T follicular helper cell (primary cell): ENCODE results near the gene SCPEP1.

Experiments used
- DNase-seq: peaks from one replicate; pipeline ENCODE4 v3.0.0-alpha.2; 2020; ENCODE audit warnings: low read depth

The SCPEP1 gene

DNA sequence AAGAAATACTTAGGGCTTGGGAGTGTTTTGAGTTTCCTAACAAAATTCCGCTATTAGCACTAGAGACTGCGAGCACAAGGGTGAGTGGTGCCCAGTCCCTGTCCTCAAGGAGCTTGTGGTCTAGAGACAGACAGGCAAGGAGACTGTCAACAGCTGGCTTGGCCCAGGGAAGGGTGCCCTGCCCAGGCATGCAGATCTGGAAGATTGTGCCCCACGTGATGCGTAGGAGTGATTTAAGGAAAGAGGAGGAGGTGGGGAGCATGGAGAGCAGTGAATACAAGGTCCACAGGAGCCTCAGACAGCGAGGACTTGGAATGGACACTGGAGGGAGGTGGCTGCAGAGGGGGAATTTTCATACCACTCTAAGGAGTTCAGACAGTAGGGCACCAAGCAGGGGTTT, 25.0 kb downstream of the SCPEP1 start:
- no peak for DNase-seq

DNA sequence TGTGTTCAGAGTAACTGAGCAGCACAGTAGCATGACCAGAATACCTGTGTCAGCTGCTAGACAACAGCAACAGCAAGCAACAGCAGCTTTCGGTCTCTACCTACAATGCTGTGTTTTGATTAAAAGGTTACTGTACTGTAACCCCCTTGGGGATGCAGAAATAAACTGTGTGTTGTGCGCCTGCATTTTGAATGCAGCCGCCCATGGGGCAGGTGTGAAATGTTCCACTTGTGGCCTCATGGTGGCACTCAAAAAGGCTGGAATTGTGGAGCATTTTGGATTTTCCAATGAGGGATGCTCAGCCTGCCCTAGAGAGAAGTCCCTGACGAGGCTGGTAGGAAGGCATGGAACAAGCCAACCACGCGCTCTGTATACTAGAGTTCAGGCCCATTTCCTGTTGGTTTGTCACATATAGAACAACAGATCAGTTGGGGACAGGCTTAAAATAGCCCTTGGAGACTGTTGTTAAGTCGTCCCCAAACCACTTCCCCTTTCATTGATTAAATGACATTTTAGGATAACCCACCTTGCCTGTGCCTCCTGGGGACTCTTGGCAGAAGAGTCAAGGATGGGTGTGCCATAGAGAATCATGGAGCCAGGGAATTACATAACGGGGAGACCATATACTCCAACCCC, 27.1 kb downstream of the SCPEP1 start:
- no peak for DNase-seq

DNA sequence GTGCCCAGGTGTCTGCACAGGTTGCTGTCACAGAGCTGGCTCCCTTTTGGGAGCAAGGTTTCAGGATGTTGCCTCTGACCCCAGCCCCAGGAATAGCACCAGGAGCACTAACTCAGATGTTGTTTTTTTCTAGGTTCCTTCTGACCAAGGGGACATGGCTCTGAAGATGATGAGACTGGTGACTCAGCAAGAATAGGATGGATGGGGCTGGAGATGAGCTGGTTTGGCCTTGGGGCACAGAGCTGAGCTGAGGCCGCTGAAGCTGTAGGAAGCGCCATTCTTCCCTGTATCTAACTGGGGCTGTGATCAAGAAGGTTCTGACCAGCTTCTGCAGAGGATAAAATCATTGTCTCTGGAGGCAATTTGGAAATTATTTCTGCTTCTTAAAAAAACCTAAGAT, 28.1 kb downstream of the SCPEP1 start:
- DNase-seq: no peak

DNA sequence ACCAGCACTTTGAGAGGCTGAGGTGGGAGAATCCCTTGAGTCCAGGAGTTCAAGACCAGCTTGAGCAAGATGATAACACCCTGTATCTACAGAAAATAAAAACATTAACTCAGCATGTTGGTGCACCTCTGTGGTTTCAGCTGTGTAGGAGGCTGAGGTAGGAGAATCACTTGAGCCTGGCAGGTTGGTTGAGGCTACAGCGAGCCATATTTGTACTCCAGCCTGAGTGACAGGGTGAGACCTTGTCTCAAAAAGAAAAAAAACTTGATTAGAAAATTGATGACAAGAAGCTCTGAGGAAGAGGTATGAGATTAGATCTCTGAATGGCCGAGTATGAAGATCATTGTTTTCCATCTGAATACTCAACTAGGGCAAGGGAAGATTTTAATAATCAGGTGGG, 31.0 kb downstream of the SCPEP1 start:
- DNase-seq: no peak

DNA sequence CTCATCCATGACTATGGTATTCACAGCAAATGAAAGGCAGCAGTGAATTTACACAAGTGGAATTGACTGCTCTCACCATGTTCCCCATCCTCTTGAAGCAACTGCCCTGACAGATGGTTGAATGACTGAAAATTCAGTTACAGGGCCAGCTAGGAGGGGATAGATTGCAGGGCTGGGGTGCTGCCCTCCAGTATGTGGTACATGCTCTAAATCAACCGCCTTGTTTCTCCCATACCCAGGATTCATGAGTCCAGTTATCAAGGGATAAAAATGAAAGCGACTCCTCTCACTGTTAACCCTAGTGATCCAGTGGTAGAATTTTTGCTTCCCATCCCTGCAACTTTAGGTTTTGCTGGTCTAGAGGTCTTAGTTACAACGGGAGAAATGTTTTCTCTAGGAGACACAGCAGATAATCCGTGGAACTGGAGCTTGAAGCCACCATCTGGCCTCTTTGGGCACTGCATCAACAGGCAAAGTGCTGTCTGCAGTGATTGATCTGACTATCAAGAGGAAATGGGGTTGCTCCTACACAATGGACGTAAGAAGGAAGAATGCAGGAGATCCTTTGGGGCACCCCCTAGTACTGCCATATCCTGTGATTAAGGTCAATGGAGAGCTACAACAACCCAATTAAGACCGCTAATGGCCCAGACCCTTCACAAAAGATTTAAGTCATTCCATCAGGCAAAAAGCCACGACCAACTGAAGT, 32.0 kb downstream of the SCPEP1 start:
- peak; percentile 24 for DNase-seq

DNA sequence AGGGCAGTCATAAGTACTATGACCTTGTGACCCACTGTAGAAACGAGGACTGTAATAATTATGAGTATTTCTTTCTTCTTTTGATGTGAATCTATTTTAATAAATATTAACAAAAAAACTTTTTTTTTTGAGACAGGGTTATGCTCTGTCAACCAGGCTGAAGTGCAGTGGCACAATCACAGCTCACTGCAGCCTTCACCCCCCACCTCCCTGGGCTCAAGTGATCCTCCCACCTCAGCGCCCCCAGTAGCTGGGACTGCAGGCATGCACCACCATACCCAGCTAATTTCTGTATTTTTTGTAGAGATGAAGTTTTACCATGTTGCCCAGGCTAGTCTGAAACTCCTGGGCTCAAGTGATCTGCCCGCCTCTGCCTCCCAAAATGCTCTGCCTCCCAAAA, 32.6 kb downstream of the SCPEP1 start:
- DNase-seq: no peak

DNA sequence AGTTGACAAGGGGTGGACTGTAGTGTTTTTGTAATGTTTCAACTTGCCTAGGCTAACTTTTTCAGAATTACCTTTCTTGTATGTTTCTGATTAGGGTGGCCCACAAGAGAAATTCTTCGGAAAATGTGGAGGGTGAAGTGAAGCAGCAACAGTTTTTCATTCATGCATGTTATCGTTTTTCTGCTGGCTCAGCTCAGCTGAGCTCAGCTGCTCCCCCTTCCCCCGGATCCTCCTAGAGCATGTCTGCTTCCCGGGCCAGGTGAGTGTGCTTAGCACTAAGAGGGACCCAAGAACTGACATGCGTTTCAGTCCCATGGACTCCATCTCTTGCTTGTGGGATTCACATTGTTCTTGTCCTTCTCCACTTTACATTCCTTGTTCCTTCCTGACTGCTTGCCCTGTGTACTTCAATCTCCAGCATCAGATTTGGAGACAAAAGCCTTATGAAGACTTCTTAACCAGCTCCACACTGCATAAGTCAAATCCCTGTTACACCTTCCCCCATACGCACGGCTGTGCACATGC, 33.6 kb downstream of the SCPEP1 start:
- DNase-seq: no peak

DNA sequence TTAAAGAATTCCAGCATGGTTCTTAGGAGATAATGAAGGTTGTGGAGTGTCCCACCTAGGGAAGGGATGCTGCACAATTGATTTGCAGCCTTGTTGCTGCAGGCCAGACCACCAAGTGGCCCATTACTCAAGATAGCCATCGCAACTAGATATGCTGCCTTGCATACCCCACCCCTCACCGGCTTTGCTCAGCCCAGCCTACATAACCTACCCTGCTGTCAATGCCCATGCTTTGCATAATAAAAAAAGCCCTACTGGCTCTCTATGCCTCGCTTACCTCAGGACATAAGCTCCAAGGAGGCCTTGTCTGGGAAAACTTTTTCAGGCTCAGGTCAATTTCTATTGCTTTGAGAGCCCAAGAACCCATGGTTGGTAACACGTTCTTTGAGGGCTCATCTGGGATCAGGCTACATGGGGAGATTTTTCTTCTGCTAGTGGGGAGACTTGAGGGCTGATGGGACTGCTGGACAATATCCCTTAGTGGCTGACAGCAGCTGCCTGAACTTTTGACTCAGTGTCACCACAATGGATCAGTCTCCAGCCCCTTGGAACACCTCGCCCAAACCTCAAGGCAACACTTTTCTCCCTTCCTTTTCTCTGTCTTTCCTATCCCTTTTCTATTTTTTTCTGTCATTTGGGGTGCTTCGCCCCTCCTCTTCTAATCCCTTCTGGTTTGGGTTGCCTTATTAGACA, 38.3 kb downstream of the SCPEP1 start:
- DNase-seq: no peak

DNA sequence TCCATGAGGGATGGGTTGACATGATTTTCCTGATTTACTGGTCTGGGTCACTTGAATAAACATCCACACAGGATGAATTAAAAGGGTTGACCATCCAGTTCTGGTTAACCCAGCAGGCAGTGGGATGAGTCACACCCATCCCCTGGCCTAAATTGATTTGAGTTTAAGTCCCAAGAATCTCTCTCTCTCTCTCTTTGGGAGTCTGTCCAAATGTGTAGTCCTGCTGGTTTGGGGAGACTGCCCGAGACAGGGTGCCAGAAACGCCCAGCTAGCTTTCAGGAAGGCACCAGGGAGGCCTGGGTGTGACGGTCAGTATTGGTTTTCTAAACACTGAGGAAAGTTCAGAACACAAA, 38.8 kb downstream of the SCPEP1 start:
- DNase-seq: no peak

DNA sequence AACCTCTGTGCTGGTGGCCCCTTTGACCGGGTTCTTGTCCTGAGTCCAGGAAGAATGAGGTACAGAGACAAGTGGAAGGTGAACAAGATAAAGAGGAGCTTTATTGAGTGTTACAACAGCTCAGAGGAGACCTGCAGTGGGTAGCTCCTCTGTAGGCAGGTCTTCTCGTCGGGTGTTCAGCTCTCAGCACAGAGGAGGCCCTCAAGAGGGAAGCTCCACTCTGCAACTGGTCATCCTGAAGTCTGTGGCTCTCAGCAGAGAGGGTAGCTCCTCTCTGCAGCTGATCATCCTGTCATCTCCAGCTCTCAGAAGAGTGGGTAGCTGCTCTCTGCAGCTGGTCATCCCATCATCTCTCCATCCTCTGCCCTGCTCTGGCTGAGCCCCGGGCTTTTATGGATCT, 39.7 kb downstream of the SCPEP1 start:
- DNase-seq: no peak

DNA sequence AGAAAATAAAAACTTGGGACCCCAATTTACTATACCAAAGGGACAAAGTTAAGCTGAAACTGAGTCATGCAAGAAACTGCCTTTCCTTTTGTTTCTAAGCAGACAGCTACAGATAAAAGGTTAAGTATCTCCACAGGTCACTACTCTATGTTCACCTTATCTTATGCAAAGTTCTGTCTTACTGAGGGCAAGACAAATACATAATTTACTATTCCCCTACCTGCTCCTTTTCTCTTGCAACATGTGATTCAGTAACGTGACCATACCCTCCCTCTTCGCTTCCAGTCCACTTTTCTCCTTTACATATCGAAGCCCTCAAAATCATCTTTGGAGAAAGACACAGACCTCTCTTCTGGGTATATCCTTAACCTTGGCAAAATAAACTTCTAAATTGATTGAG, 42.3 kb downstream of the SCPEP1 start:
- DNase-seq: no peak

DNA sequence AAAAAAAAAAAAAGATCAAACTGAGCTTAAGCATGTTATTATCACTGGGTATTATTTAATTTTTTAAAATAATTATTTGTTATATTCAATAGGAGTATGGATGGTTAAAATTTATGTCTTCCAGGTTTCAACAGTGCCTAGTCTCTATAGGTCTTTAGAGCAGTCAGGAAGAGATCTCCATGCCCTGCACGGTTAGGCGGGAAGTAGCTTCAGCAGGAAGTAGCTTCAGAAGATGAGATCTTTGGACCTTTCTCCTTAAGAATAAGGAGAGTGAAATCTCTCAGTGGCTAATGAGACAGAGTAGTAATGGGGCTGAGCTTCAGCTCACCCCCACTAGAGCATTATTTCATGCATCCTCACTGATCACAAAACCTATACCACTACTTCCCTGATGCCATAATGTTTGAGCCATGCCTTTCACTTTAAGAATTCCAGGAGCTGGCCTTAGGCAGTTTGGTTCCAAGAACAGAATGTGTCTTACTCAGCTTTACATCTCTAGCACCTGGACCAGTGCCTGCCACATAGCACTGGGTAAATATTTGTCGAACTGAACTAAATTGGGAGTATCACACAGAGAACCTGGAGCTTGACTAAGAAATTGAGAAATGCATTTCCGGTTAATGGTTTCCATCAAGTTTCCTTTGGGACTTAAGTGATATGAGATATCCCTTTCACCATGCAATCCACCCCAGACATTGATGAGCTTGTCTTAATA, 43.5 kb downstream of the SCPEP1 start:
- DNase-seq: no peak

DNA sequence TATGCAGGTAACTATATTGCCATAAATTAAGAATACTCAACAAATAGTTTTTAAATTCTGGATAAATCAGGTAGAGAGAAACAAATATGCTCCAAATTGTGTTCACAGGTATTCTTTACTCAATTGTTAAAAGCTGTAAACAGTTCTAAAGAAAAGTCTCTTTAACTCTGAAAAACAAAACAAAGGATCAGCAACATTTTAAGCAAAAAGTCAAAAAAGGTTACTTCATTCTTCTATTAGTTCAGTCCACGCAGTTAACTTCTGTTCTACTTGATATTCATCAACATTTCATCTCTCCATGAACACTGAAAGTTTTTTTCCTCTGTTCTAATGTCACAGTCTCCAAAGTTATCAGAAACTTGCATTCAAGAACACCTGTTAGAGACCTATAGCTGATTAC, 47.9 kb downstream of the SCPEP1 start:
- DNase-seq: no peak

DNA sequence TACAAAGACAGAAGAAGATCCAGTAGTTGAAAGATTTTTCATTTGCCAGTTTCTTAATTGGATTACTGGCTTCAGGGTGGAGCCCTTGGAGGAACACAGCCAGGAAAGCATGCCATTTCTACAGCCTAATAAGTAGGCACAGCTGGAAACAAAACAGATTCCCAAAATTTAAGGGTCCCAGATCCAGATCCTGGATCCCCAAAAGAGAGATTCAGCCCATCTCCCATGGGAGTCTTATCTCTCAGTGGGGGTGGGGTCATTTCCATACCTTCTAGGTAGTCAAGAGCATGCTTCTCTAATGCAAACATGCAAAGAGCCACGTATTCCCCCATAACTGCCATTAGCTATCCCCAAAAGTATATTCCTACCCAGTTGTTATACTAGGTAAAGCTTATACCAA, 49.9 kb downstream of the SCPEP1 start:
- no peak for DNase-seq

DNA sequence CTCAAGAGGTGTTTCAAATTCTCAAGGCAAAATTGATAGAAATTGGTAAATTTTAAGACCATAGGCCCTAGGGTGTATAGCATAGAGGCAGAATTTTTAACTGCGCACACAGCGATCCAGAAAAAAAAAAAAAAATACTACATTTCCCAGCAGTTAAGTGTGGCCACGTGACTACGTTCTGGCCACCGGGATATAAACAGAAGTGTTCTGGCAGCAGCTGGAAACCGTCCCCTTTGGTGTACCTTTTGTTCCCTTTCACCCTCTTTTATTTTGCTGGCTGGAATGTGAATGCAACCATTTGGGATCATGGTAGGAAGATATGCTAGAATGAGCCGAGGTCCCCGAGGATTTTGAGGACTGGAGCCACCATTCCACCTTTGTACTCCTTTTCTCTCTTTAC, 54.4 kb downstream of the SCPEP1 start:
- no peak for DNase-seq

DNA sequence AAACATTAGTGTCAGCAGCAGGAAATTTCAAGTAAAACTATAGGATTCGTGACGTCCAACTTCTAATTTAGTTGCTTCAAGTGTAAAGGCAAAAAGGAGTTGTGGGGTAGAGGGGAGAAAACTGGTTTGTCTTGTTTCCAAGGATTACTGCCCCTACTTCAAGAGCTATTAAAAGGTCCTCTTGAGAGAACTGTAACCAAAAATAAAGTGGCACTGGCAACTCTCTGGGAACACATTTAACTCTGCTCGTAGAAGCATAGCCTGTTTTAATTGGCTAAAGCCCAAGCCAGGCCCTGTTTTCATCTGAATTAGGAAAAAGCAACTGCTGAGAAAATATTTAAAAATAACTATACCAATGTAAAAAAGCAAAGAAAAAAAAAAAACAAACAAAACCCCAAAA, 55.4 kb downstream of the SCPEP1 start:
- no peak for DNase-seq

DNA sequence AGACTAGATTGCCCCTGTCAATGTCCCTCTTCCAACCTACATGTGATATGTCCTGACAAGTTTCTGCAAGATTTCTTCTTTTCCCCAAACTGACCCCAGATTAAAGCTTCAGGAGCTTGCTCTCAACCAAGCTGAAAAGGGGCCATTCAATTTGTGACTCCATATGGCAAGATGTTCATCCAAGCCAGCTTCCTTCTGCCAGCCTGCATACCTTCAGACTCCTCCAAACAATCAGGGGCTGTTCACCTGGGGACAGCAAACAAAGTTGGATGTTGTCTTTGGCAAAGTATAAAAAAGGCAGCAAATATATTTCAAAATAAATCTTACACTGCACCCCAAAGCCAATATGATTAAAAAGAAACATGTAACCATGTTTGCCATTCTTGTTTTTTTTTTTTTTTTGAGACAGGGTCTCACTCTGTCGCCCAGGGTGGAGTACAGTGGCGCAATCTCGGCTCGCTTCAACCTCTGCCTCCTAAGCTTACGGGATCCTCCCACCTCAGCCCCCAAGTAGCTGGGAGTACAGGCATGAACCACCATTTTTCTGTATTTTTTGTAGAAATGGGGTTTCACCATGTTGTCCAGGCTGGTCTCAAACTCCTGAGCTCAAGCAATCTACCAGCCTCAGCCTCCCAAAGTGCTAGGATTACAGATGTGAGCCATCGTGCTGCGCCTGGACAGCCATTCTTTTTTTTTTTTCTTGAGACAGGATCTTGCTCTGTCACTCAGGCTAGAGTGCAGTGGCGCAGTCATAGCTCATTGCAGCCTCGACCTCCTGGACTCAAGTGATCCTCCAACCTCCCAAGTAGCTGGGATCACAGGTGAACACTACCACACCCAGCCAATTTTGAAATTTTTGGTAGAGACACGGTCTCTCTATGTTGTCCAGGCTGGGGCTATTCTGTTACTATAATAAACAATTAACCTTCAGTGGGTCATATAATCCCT, 57.1 kb downstream of the SCPEP1 start:
- no peak for DNase-seq

DNA sequence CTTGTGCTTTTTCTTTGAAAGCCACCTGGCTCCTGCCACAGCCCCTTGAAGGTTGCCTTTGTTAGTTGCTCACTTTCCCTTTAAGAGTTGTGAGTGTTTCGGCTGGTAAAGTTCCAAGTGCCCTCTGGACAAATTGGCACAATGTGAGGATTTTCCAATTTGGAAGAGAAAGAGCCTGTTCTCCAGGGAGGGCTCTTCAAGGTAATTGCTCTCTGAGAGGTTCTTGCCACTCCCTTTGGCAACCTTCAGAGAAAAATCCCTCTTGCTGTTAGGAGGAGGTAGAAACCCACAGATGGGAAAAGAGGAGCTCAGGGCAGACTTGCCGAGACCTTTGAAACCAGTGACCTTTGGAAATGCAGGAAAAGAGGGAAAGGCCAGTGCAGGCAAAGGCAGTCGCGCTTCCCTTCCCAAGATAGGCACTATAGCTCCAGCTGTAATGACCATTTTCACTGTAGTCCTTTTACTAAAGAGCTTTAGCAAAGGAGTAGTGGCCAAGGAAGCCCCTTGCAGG, 58.1 kb downstream of the SCPEP1 start:
- no peak for DNase-seq

DNA sequence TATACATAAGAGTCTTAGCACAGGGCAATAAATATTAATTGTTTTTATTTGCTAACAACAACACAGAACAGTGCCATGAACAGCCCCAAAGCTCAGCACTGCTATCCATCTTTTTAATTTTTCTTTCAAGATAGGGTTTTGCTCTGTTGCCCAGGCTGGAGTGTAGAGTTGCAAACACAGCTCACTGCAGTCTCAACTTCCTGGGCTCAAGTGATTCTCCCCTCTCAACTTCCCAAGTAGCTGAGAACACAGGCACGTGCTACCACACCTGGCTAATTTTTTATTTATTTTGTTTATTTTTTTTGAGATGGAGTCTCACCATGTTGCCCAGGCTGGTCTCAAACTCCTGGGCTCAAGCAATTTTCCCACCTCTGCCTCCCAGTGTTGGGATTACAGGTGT, 59.5 kb downstream of the SCPEP1 start:
- DNase-seq: no peak

DNA sequence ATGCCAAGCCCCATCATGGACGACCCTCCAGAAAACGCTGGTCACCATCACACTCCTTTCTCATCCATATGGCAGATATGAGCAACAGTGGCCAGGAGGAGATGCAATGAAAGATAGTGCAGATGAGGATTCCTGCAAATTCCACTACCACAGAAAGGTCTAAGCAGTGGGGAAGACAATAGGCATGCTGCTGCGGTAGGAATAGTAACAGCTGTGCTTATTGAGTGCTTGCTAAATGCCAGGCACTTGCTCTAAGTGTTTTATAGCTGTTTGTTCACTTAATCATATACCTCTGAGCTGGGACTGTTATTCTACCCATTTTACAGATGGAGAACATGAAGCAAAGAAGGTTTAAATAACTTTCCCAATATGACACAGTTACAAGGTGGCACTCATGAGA, 60.6 kb downstream of the SCPEP1 start:
- DNase-seq: no peak

DNA sequence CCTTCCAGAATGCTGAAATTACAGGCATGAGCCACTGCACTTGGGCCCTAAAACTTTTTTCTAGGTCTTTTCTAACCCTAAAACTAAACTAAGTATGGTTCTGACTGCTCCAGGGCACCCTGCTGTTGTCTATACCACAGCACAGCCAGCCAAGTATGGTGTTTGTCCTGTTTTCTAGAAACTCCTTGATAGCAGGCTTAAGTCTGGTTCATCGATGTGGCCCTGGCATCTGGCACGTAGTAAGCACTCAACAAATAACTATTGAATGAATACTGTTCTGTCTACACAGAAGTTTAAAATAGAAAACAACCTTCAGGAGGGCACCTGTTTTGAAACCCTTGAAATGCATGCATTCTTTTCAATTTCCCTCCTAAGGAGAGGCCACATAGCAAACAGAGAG, 62.6 kb downstream of the SCPEP1 start:
- DNase-seq: no peak
